Bone marrow (tissue), 2 donors: ENCODE data around the gene TEKT5.
A peak's percentile ranks its signal among the peaks of the same experiment; 100 is the strongest.
"Not testable (repeated sequence)": the region's sequence is repeated elsewhere in the genome, so short reads cannot be mapped to it uniquely, and the experiment has no call there.

Source experiments
- DNase-seq, 2 donors: peaks; one replicate each; lab custom pipeline; 2025; lab: John Stamatoyannopoulos, UW

The TEKT5 gene

DNA sequence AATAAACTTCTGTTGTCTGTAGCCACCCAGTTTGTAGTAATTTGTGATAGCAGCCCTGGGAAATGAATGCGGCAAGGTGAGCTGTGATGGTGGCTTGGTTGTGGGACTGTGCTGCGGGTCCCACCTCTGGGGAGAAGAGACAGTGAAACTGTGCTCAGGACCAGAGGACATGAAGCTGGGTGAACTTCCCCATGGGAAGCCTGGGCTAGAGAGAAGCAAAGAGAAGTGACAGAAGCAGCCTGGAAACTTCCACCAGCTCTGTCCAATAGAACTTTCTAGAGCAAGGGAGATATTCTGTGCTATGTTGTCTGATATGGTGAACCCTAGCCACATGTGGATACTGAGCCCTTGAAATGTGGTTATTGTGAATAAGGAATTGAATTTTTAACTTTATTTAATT is 62.8 kb downstream of the TEKT5 start:
- DNase-seq = no peak

DNA sequence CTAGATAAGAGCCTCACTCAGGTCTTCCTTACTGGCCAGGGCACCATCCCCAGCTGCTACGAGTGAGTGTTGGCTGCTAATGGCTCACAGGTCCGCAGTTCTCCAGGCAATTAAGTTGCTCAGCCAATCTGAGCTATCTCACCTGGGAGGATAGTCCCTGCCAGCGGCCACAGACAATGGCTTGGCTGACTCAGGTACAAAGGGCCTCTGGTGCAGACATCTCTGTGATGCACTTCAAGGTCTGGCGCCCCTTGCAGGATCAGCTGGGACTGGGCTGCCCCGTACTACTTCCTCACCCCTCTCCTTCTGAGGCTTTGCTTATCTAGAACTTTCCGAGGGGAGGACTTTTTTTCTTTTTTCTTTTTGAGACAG is 65.2 kb downstream of the TEKT5 start:
- no peak for DNase-seq

DNA sequence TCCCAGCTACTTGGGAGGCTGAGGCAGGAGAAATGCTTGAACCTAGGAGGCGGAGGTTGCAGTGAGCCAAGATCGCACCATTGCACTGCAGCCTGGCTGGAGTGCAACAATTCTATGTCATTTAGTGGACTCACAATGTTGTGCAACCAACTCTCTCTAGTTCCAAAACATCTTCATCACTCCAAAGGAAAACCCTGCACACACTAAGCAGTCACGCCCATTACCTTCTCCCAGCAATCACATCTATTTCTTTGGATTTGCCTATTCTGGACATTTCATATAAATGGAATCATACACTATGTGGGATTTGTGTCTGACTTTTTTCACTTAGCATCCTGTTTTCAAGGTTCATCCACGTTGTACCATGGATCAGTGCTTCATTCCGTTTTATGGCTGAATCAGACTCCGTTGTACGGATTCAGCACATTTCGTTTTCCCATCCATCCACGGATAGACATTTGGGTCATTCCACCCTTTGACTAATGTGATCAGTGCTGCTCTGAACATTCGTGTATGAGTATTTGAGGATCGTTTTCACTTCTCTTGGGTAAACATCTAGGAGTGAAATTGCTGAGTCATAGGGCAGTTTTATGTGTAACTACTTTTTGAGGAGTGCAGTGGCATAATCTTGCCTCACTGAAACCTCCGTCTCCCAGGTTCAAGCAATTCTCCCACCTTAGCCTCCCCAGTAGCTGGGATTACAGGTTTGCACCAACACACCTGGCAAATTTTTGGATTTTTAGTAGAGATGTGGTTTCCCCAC is 69.0 kb downstream of the TEKT5 start:
- DNase-seq = no peak

DNA sequence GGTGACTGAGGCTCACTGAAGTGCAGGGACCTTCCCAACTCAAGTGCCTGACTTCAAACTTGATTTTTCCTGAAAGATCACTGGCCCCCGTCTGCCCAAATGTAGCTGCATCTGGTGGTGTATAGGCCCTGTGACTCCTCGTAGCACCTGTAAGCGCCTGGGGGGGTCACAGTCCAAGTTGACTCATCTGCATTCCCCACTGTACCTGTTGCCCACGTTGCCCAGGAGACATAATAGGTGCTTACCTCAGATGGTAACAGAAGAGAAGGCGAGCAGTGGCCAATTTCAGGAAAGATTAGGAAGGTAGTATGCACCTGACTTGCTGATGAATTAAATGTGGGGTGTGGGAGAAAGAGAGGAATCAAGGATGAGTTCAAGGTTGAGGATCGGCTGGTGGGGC is 70.2 kb downstream of the TEKT5 start:
- no peak for DNase-seq

DNA sequence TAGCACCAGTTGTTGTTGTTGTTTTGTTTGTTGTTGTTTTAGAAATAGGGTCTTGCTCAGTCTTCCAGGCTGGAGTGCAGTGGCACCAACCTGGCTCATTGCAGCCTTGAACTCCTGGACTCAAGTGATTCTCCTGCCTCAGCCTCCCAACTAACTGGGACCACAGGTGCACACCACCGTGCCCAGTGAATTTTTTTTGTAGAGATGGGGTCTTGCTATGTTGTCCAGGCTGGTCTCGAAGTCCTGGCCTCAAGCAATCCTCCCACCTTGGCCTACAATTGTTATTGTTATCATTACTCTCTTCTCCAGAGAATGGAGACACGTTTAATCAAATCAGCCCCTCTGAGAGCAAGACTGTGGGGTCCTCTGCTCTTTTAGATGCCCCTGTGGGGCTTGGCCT is 71.7 kb downstream of the TEKT5 start:
- DNase-seq = no peak

DNA sequence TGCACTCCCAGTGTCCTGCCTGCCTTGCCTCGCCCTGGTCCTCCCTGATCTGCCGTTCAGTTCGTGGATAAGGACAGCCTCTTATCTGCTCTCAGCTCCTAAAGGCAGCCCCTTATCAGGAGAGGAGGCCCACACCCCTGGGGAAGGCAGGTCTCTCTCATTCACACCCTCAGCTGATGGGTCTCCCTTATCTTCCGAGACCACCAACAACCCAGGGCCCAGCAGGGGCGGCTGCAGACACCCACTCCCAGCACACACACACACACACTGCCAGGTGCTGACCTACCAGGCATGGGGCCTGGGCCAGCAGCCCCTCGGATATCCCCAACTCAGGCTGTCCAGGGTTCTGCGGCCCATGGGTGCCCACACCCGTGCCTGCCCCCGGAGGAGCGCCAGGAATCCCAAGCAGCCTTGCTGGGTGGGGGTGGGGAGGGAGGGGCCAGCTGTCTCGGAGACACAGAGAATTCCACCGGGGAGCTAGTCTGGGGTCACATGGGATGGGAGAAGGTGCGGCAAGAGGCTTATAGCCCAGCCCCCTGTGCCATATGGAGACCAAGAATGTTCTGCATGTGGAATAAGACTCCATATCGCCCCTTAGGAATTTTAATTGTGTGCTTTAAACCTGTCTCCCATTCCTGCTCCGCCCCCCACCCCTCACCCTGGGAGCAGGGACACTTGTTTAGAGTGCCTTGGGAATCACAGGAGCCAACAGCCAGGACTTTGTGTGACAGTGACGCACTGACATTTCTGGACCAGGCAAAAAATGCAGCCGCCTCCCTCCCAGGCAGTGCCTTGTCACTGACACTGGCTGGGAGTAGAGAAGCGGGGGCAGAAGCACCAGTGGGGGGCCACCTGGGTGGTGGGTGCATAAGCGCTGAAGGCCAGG is 72.5 kb downstream of the TEKT5 start:
- DNase-seq = no peak

DNA sequence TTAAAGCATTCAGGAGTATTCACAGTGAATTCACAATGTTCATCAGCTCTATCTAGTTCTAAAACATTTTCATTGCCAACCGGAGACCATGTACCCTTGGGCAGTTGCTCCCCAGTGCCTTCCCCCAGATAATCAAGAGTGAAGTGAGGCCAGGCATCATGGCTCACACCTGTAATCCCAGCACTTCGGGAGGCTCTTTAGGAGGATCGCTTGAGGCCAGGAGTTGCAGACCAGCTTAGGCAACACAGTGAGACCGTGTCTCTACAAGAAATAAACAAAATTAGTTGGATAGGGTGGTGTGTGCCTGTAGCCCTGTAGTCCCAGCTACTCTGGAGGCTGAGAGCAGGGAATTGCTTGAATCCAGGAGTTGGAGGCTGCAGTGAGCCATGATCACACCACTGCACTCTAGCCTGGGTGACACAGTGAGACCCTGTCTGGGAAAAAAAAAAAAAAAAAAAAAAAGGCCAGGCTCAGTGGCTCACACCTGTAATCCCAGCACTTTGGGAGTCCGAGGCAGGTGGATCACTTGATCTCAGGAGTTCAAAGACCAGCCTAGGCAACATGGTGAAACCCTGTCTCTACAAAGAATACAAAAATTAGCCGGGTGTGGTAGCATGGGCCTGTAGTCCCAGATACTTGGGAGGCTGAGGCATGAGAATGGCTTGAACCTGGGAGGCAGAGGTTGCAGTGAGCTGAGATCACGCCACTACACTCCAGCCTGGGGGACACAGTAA is 73.3 kb downstream of the TEKT5 start:
- DNase-seq = not testable (repeated sequence)

DNA sequence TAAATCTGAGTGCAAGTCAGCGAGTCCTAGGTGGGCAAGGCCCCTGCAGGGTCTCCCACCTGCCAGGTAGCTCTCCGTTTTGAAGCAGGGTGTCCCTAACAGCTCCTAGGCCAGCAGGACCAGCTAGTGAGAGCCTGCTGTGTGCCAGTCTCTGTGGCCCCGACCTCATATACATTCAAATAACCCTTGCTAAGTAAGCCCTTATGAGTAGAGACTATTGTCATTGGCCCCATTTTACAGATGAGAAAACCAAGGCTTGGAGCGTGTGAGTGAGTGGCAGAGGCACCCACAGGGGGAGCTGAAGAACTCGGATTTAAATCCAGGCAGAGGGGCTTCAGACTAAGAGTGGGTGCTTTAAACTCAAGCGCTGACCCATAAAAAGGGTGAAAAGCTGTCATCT is 74.6 kb downstream of the TEKT5 start:
- DNase-seq = no peak

DNA sequence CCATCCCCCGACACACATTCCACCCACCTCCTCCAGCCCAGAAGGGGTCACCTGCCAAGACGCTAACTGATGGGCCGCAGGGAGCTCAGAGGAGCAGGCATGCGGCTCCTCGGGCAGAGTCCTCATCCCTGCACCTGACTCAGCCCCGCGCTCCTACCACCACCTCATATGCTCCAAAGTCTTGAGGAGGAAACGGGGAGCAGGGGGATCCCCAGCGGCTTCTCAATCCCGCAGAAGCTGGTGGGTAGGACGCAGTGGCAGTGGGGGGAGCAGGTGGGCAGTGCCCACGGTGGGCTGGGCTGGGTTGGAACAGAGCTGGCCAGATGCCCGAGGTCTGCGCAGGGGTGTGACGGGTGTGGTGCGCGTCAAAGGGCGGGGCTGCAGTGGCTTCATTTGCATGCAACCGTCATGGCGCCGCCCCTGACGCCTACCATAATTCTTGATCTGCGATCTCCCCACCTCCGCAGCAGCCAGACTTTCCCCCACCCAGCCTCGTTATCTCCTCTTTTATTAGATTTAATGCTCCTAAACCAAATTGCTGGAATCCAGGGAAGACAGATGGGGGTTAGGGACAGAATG is 75.4 kb downstream of the TEKT5 start:
- DNase-seq = peak in 1 of 2 donors; percentile 16

DNA sequence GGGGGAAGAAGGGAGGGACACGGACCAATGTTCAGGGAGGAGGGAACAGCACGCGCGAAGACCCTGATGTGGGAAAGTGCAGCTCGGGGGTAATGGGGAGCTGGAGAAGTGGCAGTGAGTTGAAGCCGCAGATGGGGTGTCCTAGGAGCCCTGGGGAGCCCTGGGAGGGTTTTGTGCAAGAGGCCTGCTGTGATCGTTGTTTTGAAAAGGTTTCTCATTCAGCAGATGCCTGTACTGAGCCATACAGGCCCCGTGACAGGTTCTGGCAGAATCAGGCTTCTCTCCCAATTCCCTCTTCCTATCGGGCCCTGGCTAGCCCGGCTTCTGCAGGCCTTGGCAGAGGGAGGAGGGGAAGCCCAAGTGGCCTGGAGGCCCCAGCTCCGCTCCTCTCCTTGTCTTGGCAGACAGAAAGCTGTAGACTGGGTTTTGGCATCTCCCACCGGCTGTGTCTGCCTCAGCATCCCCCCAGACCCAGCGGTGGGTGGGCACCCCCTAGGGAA is 76.0 kb downstream of the TEKT5 start:
- DNase-seq = no peak

DNA sequence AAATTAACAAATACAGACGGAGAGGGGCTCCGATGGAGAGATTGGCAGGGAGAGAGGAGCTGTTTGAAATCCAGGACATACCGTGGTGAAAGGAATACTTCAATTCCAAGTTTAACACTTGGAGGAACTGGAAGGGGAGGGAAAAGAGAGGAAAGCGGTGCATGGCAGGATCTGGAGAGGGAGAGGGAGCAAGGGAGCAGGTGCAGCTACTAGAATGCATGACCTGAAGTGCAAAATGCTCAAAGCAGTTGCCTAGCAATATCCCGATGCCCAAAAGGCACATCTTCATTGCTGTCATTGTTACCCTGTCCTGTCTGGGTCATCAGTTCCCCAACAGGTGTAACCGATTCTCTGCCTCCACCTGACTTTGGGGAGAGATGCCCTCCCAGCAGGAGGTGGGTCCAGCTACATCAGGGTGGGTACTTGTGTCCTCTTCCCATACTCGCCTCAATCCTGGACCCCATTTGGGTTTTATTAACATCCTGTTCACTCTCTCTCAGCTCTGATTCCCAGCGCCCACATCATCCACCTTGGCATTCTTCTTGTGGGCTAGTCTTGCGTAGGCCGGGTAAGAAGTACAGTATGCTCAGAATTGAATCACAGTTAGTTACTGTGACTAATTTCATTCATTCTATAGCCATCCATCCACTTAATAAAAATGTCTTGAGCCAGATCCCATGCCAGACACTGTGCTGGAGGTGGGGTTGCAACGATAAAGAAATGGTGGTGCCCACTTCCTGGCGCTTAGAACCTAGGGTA is 76.9 kb downstream of the TEKT5 start:
- DNase-seq = no peak

DNA sequence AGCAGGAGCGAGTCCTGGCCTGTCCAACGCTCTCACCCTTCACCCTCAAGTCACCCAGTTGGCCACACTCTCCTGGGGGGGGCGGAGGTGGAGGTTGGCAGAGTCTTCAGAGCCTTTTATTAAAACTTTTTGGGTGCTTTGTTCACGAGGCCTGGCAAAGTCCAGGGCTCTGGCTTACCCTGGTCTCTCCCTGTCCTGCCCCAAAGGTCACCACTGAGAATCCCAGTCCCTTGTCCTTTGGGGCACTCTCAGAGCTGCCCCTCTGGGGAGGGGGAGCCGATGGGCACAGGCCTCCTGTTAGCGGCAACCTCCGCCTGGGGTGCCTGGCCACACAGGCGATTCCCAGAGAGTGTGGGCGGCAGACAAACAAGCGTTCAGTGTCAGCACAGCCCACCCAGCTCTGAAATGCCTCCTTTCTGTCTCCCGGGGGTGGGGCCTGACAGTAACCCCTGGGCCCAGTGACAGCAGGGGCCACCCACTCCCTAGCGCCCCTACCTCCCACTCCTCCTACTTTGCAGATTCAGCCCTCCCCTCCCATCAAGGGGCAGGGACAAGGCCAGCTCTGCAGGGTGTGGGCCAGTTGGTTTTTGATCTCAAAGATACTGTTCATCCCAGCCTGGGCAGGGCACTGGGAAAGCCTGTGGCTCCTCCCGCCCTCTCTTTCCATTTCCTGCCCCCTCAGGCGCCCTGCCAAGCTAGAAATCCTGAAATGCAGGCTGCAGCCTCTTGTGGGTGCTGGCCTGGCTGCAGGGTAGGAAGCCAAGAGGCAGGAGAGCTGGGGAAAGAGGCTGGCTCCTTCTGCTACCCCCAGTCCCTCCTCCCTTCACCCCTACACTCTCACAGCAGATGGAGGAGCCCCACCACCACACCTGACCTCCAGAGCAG is 77.7 kb downstream of the TEKT5 start:
- DNase-seq = no peak

DNA sequence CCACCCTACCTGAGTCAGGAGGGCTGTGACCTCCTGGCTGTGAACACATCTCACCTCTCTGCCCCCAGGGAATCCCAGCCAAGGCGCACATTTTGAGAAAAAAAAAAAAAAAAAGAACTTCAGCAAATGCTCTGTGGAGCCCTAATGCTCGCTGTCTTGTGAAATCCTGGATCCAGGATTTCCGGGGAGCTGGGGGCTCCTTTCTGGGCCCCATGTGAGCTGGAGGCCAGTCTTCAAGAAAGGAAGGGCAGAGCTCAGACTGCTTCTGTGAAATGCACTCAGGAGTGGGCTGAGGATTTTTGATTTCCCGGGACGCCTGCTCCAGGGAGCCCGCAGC is 78.3 kb downstream of the TEKT5 start:
- no peak for DNase-seq

DNA sequence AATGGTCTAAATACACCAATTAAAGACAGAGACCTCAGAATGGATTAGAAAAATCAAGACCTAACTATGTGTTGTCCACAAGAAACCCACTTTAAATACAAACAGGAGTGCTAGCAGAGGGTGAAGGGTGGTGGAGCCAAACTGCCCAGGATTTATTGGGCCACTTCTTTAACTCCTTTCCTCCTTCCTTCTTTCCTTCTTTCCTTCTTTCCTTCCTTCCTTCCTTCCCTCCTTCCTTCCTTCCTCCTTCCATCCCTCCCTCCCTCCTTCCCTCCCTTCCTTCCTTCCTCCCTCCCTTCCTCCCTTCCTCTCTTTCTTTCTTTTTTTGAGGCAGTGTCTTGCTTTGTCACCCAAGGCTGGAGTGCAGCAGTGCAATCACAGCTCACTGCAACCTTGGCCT is 80.0 kb downstream of the TEKT5 start:
- DNase-seq = no peak

DNA sequence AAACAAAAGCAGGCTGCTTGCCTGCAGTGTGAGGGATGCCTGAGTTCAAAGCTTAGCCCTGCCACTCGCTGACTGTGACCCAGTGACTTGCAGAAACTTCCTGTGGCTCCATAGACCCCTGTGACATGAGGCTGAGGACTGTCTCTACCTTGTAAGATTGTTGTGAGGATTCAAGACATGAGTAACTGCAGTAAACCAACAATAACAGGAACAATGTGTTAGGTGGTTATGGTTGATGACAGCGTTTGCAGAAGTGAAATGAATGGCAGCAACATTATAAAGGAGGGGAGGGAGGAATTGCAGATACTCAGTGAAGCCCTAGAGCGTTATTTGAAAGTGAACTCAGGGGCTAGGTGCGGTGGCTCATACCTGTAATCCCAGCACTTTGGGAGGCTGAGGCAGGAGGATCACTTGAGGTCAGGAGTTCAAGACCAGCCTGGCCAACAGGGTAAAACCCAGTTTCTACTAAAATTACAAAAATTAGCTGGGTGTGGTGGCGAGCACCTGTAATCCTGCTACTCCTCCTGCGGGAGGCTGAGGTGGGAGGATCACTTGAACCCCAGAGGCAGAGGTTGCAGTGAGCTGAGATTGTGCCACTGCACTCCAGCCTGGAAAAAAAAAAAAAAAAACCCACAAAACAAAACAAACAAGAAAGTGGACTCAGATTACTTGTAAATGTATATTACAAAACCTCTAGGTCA is 80.8 kb downstream of the TEKT5 start:
- no peak for DNase-seq

DNA sequence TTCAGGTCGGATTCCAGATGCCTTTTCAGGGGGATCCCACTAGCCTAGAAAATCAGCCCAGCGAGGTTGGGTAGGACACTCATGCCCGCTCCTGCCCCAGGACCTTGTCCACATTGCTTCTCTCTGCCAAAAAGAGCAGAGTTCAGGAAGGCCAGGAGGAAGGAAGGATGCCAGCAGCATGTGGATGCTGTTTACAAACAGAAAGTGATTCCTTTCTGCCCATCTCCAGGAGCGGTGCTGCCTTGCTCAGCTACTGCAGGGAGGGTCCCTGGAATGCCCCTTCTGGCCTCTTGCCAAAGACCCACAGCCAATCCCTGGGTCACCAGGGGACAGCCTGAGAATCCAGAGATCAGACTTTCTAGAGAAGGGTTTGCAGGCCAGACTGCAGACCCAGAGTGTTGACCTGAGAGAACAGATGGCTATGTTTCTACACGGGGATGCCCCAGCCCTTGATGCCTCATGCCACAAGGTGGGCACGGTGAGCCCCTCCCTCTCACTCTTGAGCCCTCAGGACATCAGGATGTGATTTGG is 82.0 kb downstream of the TEKT5 start:
- DNase-seq = no peak

DNA sequence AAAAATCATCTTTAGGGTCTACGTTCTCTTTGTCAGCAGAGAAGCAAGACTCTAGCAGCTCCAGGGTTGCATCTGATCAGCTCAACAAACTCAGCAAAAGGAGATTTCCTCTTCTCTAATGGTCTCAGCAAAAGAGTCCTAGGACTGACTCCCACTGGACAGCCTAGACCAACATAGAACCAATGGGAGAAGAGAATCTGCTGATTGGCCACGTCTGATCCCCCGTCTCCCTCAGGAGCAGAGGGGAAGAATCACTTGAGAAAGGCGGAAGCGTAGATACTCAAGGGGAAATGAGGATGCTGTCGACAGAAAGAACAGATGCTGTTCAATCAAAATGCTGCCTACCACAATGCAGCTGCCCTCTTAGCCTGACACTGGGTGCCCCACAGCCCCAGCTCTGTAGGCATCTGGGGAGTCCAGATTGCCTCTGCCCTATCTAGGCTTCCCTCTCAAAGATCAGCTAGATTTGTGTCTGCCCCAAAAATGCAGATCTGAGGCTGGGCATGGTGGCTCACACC is 82.8 kb downstream of the TEKT5 start:
- DNase-seq = no peak

DNA sequence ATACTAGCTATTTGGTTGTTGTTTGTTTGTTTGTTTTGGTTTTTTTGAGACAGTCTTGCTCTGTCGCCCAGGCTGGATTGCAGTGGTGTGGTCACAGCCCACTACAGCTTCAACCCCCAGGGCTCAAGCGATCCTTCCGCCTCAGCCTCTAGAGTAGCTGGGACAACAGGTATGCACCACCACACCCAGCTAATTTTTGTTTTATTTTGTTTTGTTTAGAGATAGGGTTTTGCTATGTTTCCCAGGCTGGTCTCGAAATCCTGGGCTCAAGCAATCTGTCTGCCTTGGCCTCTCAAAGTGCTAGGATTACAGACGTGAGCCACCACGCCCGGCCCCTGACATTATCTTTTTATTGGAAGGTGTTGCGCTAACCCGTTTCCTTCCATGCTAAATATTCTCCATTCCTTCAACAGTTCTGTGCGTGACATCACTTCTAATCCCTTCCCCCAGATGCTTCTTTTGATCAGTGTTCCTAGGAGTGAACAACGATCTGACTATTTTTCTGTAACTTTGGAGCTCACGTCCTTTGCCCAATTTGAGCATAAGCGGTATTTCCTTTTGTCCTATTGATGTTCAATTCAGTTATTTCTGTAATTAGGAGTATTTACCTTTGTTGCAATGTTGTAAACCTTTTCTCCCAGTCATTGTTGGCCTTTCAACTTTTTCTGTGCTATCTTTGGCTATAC is 84.1 kb downstream of the TEKT5 start:
- DNase-seq = no peak

DNA sequence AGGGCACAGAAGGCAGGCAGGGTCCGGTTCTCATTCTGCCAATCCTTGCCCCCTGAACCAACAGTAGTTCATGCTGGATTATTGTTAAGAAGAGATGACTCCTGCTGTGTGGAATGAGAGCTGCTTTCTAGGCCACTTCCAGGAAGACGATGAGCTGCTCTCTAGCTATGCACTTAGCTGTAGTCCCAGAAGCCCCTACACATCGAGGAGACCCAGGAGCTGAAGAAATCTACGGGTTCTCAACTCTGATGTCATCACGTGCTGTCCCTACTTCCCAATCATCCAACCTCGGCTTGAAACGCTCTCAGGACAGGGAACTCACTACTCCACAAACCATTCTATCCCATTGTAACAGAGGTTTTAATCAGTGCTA is 85.3 kb downstream of the TEKT5 start:
- no peak for DNase-seq
